A549 (cell line): ENCODE results near the gene METTL9. TPM values are rescaled to one million over a fixed set of nuclear protein-coding genes. Genes with fewer than 3 reads are reported as not detected.
A peak's percentile ranks its signal among the peaks of the same experiment; 100 is the strongest.
"Not testable (repeated sequence)": the region's sequence is repeated elsewhere in the genome, so short reads cannot be mapped to it uniquely, and the experiment has no call there.

Source experiments
- ATAC-seq, 2 experiments: fragments of 200-7000 bp in 1 of 2; fragments of >200 bp in 1 of 2; cut with Nextera tagmentation in 1 of 2; cut with Tn5 transposase in 1 of 2; 3 replicates each; pipeline versions ENCODE4 v1.8.0 to v1.9.1; 2018 to 2020; ENCODE audit warnings: mild to moderate bottlenecking in 1 of 2, moderate library complexity in 1 of 2
- CTCF ChIA-PET: fragments of 300-600 bp; sonication (Branson Sonifier 250); formaldehyde crosslinking; extraction: SDS; loops from one replicate; lab custom pipeline; 2021; ENCODE audit warnings: antibody characterized with exemption, inconsistent platforms; lab: Yijun Ruan, JAX
- POLR2A ChIA-PET: fragments of 350-600 bp; formaldehyde crosslinking; extraction: SDS; loops from one replicate; lab custom pipeline; 2021; ENCODE audit warnings: antibody characterized with exemption, inconsistent platforms; lab: Yijun Ruan, JAX
- DNase-seq, 2 experiments: peaks; one replicate each; pipeline versions ENCODE4 v3.0.0 to v3.0.0-alpha.2; 2011 to 2016; ENCODE audit warnings: low read depth in 1 of 2, low spot score in 1 of 2
- FAIRE-seq: peaks from 2 replicates; lab custom pipeline; 2011; peaks lifted over from hg19 to GRCh38; lab: Jason Lieb, UNC
- H3K27ac ChIP-seq, 2 experiments: fragments of >200 bp; sonication (Bioruptor Twin); formaldehyde crosslinking; 3 replicates each; pipeline ENCODE4 v1.5.1; 2016 to 2017
- H3K4me1 ChIP-seq: fragments of >200 bp; sonication (Bioruptor Twin); formaldehyde crosslinking; 3 replicates; pipeline ENCODE4 v1.6.1; 2016
- H3K4me2 ChIP-seq: fragments of >200 bp; sonication (Bioruptor Twin); formaldehyde crosslinking; 3 replicates; pipeline ENCODE4 v1.6.1; 2016
- H3K4me3 ChIP-seq: fragments of >200 bp; sonication (Bioruptor Twin); formaldehyde crosslinking; 3 replicates; pipeline ENCODE4 v1.5.1; 2016
- H3K9me3 ChIP-seq: fragments of >200 bp; sonication (Bioruptor Twin); formaldehyde crosslinking; 3 replicates; pipeline ENCODE4 v1.6.1; 2016
- CEBPB ChIP-seq, 2 experiments: fragments of >200 bp in 1 of 2; sonication (Bioruptor Twin) in 1 of 2; formaldehyde crosslinking in 1 of 2; IDR thresholded peaks; 2 replicates each; pipeline ENCODE4 v1.6.1; 2012 to 2016
- MAFK ChIP-seq: fragments of 450-650 bp; IDR thresholded peaks from 2 replicates; pipeline ENCODE4 v1.6.1; 2014; ENCODE audit not compliant: partially characterized antibody
- WGBS: methylation state at CpG from one replicate; pipeline ENCODE4 v1.1.6; 2017; ENCODE audit errors: missing lambda C conversion rate; 5-methylcytosine and 5-hydroxymethylcytosine counted together
- polyA plus RNA-seq, 4 experiments: library from polyadenylated mRNA; depleted of rRNA in 3 of 4; stranded (reverse); fragments of >200 nt; fragmentation: RNase III in 1 of 4; extraction: RNeasy Plus Mini Kit Qiagen cat#74134 plus additional on column Dnase treatment in 1 of 4; gene quantifications; 2 replicates in 3 of 4; 3 replicates in 1 of 4; pipeline ENCODE4 v1.2.3, GENCODE V29; 2011 to 2017
- TF ChIP-seq, protein P1 (sequence below): fragments of 200-600 bp; sonication (generic); IDR thresholded peaks from 2 replicates; pipeline ENCODE4 v1.6.1; 2016; ENCODE audit warnings: antibody characterized with exemption, mild to moderate bottlenecking, moderate library complexity
- TF ChIP-seq, protein P2 (sequence below): fragments of >200 bp; sonication (Bioruptor Twin); formaldehyde crosslinking; IDR thresholded peaks from 3 replicates; pipeline ENCODE4 v1.5.1; 2016

METTL9 gene
- polyA plus RNA-seq, 2 of the 4 experiments (the other 2 are of a cell fraction), result 72.2 to 124 TPM

DNA sequence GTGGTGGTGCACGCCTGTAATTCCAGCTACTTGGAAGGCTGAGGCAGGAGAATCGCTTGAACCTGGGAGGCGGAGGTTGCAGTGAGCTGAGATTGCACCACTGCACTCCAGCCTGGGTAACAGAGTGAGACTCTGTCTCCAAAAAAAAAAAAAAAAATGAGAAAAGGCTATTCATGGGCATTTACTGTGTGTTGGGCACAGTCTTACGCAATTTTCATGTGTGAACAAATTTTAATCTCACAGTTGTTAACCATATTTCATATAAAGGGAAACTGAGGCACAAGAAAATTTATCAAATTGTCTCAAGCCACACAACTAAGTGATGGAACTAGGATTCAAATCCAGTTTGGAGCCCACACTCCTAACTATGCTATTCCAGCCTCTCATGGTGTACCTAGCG, 81.3 kb downstream of the METTL9 start:
- CTCF ChIA-PET, result interaction anchor here (1.3 to 1.9 kb wide), 4 partner anchors 15 to 42 kb away, joined by 3 to 10 read pairs (median 4); no protein-coding TSS in a partner anchor
- DNase-seq, H3K4me1 ChIP-seq, H3K4me3 ChIP-seq, H3K9me3 ChIP-seq, H3K4me2 ChIP-seq, FAIRE-seq, H3K27ac ChIP-seq, POLR2A ChIA-PET, ATAC-seq: not testable (repeated sequence)
- peak; percentile 7 to 24; a peak in 1 of 4 replicates for TF ChIP-seq CEBPB (IDR thresholded peaks at IDR 0.05)
- WGBS, result 53% methylated on average over 5 of the region's 5 CpGs

DNA sequence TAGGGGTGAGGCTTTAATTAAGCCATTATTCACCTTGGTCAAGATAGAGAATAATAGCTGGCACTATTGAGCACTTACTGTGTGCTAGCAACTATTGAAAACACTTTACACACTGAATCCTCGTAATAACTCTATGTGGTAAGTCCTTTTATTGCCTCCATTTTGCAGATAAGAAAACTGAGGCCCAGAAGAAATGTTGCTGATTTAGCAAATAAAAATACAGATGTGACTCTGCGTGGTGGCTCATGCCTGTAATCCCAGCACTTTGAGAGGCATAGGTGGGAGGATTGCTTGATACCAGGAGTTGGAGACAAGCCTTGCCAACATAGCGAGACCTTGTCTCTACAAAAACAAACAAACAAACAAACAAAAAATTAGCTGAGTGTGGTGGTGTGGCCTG, 83.8 kb downstream of the METTL9 start:
- WGBS, result 23% methylated on average over 3 of the region's 3 CpGs
- ChIA-PET CTCF (interaction anchor here (1.1 to 2.6 kb wide), 5 partner anchors 8 to 428 kb away, joined by 3 to 8 read pairs (median 3); no protein-coding TSS in a partner anchor), POLR2A (no interaction called here)
- no peak overlapping the region for H3K27ac ChIP-seq
- no peak overlapping the region for H3K4me3 ChIP-seq
- FAIRE-seq (no peak), DNase-seq (no peak), ATAC-seq (no peak)
- H3K4me1 ChIP-seq, result no peaks in the 10 kb centered on the region
- H3K4me2 ChIP-seq, result no peak overlapping the region
- H3K9me3 ChIP-seq, result no peaks in the 10 kb centered on the region
- TF ChIP-seq, protein P1, sequence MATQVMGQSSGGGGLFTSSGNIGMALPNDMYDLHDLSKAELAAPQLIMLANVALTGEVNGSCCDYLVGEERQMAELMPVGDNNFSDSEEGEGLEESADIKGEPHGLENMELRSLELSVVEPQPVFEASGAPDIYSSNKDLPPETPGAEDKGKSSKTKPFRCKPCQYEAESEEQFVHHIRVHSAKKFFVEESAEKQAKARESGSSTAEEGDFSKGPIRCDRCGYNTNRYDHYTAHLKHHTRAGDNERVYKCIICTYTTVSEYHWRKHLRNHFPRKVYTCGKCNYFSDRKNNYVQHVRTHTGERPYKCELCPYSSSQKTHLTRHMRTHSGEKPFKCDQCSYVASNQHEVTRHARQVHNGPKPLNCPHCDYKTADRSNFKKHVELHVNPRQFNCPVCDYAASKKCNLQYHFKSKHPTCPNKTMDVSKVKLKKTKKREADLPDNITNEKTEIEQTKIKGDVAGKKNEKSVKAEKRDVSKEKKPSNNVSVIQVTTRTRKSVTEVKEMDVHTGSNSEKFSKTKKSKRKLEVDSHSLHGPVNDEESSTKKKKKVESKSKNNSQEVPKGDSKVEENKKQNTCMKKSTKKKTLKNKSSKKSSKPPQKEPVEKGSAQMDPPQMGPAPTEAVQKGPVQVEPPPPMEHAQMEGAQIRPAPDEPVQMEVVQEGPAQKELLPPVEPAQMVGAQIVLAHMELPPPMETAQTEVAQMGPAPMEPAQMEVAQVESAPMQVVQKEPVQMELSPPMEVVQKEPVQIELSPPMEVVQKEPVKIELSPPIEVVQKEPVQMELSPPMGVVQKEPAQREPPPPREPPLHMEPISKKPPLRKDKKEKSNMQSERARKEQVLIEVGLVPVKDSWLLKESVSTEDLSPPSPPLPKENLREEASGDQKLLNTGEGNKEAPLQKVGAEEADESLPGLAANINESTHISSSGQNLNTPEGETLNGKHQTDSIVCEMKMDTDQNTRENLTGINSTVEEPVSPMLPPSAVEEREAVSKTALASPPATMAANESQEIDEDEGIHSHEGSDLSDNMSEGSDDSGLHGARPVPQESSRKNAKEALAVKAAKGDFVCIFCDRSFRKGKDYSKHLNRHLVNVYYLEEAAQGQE, result no peak
- peak; percentile 88 for TF ChIP-seq MAFK

DNA sequence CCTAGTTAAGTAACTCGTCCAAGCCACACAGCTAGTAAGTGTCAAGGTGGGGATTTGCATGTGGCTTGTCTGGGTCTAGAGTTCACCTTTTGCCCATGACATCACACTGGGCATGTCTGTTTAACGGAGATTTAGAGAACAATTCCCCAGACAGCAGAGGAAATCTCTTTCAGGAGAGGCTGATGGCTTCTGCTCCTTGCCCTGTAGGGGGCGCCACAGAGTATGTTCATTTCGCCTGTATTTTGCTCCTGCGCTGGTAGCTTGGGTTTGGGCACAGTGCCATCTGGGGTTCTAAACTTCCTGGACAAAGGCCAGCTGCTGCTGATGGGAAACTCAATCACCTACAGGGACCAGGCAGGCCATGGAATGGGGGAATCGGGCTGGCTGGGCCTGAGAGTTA, 84.8 kb downstream of the METTL9 start:
- 12% methylated on average over 6 of the region's 6 CpGs for WGBS

More for the DNA sequence above, 84.8 kb downstream of the METTL9 start:
- Histone ChIP-seq H3K27ac (no peak overlapping the region), H3K4me3 (no peak overlapping the region), H3K4me2 (no peak overlapping the region), H3K9me3 (0 out of 3 replicates have a peak, but pooled peaks cover 6% of the 10 kb centered on the region), H3K4me1 (no peaks in the 10 kb centered on the region)
- ATAC-seq (no peak), DNase-seq (peak in 1 of 2 experiments; percentile 47), FAIRE-seq (no peak)
- CTCF ChIA-PET, result interaction anchor here (0.9 to 2.6 kb wide), 9 partner anchors 12 to 427 kb away, joined by 3 to 8 read pairs (median 4); no protein-coding TSS in a partner anchor
- TF ChIP-seq, protein P2, sequence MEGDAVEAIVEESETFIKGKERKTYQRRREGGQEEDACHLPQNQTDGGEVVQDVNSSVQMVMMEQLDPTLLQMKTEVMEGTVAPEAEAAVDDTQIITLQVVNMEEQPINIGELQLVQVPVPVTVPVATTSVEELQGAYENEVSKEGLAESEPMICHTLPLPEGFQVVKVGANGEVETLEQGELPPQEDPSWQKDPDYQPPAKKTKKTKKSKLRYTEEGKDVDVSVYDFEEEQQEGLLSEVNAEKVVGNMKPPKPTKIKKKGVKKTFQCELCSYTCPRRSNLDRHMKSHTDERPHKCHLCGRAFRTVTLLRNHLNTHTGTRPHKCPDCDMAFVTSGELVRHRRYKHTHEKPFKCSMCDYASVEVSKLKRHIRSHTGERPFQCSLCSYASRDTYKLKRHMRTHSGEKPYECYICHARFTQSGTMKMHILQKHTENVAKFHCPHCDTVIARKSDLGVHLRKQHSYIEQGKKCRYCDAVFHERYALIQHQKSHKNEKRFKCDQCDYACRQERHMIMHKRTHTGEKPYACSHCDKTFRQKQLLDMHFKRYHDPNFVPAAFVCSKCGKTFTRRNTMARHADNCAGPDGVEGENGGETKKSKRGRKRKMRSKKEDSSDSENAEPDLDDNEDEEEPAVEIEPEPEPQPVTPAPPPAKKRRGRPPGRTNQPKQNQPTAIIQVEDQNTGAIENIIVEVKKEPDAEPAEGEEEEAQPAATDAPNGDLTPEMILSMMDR, result peak; percentile 40; the same call in 2 of the 3 replicates
- TF ChIP-seq, protein P1, result no peak
- POLR2A ChIA-PET, result no interaction called here
